ENCODE measurements around the gene GEMIN8. TPM values are rescaled to one million over a fixed set of nuclear protein-coding genes. Genes with fewer than 3 reads are reported as not detected.

GEMIN8 gene
- total and polyA plus RNA-seq, 2 of the 8 experiments (the other 6 are each of a cell fraction or from before 2014, with no cell fraction given) = 18.2 to 31.4 TPM

DNA sequence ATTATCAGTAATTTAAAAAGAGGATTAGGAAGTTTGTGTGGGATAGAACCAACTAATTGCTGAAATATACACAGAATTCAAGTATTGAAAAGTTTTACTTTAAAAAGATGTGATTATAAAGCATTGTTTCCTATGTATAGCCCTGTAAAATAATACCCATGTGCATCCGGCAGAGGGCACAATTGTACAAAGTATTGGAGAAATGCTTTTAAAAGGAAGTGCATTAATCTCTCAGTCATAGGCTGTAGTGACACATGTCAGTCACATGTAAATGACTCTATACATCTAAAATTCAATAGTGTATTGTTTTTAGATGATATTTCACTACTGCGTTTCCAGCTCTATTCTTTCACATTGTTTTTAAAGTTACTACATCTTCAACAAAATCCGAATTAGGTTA, 9.7 kb upstream of the GEMIN8 start (continued):
- TF ChIP-seq TAF7 (optimal IDR thresholded peaks at IDR 0.05; ENCODE audit: borderline replicate concordance, low read depth, low read length) (no peak), CTBP2 (IDR thresholded peaks at IDR 0.05; ENCODE audit: borderline replicate concordance, insufficient read depth, insufficient read length, low read length) (no peak)
- TF ChIP-seq, protein P1, sequence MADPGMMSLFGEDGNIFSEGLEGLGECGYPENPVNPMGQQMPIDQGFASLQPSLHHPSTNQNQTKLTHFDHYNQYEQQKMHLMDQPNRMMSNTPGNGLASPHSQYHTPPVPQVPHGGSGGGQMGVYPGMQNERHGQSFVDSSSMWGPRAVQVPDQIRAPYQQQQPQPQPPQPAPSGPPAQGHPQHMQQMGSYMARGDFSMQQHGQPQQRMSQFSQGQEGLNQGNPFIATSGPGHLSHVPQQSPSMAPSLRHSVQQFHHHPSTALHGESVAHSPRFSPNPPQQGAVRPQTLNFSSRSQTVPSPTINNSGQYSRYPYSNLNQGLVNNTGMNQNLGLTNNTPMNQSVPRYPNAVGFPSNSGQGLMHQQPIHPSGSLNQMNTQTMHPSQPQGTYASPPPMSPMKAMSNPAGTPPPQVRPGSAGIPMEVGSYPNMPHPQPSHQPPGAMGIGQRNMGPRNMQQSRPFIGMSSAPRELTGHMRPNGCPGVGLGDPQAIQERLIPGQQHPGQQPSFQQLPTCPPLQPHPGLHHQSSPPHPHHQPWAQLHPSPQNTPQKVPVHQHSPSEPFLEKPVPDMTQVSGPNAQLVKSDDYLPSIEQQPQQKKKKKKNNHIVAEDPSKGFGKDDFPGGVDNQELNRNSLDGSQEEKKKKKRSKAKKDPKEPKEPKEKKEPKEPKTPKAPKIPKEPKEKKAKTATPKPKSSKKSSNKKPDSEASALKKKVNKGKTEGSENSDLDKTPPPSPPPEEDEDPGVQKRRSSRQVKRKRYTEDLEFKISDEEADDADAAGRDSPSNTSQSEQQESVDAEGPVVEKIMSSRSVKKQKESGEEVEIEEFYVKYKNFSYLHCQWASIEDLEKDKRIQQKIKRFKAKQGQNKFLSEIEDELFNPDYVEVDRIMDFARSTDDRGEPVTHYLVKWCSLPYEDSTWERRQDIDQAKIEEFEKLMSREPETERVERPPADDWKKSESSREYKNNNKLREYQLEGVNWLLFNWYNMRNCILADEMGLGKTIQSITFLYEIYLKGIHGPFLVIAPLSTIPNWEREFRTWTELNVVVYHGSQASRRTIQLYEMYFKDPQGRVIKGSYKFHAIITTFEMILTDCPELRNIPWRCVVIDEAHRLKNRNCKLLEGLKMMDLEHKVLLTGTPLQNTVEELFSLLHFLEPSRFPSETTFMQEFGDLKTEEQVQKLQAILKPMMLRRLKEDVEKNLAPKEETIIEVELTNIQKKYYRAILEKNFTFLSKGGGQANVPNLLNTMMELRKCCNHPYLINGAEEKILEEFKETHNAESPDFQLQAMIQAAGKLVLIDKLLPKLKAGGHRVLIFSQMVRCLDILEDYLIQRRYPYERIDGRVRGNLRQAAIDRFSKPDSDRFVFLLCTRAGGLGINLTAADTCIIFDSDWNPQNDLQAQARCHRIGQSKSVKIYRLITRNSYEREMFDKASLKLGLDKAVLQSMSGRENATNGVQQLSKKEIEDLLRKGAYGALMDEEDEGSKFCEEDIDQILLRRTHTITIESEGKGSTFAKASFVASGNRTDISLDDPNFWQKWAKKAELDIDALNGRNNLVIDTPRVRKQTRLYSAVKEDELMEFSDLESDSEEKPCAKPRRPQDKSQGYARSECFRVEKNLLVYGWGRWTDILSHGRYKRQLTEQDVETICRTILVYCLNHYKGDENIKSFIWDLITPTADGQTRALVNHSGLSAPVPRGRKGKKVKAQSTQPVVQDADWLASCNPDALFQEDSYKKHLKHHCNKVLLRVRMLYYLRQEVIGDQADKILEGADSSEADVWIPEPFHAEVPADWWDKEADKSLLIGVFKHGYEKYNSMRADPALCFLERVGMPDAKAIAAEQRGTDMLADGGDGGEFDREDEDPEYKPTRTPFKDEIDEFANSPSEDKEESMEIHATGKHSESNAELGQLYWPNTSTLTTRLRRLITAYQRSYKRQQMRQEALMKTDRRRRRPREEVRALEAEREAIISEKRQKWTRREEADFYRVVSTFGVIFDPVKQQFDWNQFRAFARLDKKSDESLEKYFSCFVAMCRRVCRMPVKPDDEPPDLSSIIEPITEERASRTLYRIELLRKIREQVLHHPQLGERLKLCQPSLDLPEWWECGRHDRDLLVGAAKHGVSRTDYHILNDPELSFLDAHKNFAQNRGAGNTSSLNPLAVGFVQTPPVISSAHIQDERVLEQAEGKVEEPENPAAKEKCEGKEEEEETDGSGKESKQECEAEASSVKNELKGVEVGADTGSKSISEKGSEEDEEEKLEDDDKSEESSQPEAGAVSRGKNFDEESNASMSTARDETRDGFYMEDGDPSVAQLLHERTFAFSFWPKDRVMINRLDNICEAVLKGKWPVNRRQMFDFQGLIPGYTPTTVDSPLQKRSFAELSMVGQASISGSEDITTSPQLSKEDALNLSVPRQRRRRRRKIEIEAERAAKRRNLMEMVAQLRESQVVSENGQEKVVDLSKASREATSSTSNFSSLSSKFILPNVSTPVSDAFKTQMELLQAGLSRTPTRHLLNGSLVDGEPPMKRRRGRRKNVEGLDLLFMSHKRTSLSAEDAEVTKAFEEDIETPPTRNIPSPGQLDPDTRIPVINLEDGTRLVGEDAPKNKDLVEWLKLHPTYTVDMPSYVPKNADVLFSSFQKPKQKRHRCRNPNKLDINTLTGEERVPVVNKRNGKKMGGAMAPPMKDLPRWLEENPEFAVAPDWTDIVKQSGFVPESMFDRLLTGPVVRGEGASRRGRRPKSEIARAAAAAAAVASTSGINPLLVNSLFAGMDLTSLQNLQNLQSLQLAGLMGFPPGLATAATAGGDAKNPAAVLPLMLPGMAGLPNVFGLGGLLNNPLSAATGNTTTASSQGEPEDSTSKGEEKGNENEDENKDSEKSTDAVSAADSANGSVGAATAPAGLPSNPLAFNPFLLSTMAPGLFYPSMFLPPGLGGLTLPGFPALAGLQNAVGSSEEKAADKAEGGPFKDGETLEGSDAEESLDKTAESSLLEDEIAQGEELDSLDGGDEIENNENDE (IDR thresholded peaks at IDR 0.05; ENCODE audit: insufficient replicate concordance, low read length) = no peak

All from H1 (cell line).